HTERT RPE-1 (cell line): ENCODE results near the gene CYP3A5.
"Not testable (repeated sequence)": the region's sequence is repeated elsewhere in the genome, so short reads cannot be mapped to it uniquely, and the experiment has no call there.

Experiments
- in situ Hi-C: fragments of 300-500 bp; cut with MboI; formaldehyde crosslinking; loops from 4 replicates; pipeline ENCODE4 v1.14.3; 2020; ENCODE audit warnings: low sequenced_read_pairs

CYP3A5 gene

DNA sequence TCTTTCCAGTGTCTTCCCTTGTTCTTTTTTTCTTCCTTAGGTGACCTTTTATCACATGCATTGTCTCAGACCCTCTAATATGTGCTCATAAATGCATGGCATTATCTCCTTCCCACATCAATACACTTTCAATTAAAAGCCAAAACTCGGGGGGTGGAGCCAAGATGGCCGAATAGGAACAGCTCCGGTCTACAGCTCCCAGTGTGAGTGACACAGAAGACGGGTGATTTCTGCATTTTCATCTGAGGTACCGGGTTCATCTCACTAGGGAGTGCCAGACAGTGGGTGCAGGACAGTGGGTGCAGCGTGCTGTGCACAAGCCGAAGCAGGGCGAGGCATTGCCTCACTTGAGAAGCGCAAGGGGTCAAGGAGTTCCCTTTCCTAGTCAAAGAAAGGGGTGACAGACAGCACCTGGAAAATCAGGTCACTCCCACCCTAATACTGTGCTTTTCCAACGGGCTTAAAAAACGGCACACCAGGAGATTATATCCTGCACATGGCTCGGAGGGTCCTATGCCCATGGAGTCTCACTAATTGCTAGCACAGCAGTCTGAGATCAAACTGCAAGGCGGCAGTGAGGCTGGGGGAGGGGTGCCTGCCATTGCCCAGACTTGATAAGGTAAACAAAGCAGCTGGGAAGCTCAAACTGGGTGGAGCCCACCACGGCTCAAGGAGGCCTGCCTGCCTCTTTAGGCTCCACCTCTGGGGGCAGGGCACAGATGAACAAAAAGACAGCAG lies 6.2 kb upstream of the CYP3A5 start:
- in situ Hi-C loops: not testable (repeated sequence)

DNA sequence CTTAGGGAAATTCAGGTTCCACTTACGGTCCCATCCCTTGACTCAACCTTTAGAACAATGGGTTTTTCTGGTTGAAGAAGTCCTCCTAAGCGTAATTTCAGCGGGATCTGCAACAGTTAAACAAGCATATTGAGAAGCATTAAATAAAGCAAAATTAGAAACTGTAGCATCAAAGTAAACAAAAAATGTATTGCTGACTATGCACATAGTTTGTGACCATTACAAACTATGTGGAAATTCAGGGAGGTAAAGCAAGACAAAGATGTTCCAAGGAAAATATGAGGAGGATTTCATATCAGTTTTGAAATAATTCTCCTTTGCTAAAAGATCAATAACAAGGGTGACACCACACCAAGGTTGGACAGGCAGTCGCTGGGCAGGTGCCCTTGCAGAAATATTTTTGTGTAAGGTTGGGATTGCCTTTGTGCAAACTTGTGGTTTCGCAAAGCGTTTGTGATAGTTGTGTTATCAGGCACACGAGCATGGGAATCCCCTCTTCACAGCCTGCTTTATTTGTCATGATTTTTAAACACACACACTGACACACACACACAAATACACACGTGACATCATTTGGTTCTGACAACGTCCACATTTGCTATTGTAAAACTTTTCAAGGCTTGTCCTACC lies 5.4 kb upstream of the CYP3A5 start:
- in situ Hi-C loops: no loop called here

DNA sequence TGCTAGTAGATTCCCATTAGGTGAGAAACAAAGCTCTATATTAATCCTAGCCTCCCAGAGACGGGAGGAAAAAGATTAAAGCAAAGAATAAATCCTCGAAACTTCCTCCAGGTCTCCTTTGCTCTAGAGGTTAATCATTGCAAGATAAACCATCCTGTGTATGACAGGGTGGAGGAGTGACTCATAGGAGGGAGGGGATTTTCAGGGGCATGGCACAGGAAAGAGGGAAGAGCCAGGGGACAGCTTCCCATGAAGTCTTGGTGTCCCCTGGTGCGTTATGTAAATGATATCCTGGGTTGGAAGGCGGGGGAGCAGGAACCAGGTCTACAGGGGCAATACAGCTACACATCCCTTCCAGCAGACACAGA lies 780 bp downstream of the CYP3A5 start:
- in situ Hi-C loops: no loop called here

- in situ Hi-C loops: no loop called here
Observed at GRCh38 chr7:99677648-99678045, 2.1 kb downstream of the CYP3A5 start.

DNA sequence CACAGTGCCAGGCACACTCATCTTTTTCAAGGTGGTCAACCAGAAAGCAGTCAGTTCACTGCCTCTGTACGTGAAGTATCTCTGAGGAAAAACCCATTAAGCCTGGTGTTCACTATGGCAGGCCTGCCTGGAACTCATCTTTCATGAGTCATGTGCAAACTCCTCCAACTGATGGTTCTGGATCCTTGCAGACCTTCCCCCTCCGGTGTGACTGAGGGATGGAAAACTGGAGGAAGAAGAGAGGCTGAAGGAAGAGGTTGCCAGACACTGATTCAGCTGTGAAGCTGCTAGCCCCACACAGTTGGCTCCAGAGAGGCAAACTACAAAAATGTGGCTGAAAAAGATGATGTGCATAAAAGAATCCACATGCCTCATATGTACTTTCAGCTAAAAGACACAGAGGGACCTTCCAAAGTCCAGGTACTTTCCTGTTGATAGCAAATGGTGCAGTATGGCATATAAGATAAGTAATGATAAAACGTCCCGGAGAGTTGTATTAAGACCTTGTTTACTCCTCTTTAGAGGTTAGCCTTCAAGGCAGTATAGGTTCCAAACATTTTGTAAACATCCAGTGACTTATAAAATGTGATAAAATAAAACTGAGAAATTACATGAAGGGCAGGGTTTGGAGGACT lies 2.7 kb downstream of the CYP3A5 start:
- in situ Hi-C loops: no loop called here

GRCh38 chr7:99674995-99675742 lies 4.6 kb downstream of the CYP3A5 start:
- in situ Hi-C loops: no loop called here

- in situ Hi-C loops: no loop called here
Observed at GRCh38 chr7:99672573-99672972, 7.2 kb downstream of the CYP3A5 start.

DNA sequence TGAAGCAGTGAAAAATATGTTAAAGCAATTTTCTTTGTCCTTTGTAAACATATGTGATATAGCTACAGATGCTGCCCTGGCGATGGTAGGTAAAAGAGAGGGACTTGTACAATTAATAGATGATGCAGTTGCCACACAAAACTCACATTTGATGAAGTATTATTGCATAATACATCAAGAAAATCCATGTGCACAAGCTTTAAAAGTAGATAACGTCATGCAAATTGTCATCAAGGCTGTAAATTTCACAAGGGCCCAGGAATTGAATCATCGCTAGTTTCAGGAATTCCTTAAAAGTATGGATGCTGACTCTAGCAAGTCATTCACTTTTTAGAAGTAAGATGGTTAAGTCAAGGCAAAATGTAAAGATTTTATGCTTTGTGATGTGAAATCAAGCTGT lies 10.0 kb downstream of the CYP3A5 start:
- in situ Hi-C loops: no loop called here

DNA sequence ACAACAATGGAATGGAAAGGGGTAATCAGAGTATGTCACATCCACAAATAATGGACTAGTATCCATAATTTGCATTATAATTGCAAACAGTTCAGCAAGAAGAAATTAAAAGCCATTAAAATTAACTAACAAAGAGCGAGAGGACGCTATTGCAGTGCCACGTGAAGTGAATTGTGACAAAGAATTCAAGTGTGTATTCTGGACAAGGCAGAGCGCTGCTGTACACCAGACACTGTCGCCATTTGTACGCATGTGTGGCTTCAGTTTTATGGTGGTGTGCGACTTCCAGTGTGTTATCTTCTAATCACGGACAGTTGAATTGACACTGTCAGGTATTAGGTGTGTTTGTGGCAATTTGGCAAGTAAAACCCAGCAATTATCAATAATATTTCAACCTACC lies 11.3 kb downstream of the CYP3A5 start:
- in situ Hi-C loops: no loop called here

DNA sequence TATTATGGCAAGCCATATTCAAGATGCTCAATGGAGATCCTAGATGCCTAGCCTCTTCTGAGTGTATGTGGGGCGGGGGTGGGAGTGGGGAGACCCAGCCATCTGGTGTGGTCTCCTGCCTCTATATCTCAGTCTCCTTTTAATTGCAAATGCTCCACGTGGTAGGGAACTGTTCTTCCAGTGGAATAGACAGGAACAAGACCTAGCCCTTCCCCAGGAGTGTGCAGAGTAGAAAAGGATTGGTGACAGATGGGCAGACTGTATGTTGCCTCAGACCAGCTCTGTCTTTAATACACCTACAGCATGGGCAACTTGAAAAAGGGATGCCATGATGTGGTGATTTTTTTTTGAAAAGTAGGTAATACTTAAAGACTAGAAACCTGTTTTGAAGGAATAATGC lies 12.6 kb downstream of the CYP3A5 start:
- in situ Hi-C loops: no loop called here

- in situ Hi-C loops: no loop called here
Observed at GRCh38 chr7:99666013-99666395, 13.8 kb downstream of the CYP3A5 start.

GRCh38 chr7:99665312-99666012 lies 14.3 kb downstream of the CYP3A5 start:
- in situ Hi-C loops: no loop called here

DNA sequence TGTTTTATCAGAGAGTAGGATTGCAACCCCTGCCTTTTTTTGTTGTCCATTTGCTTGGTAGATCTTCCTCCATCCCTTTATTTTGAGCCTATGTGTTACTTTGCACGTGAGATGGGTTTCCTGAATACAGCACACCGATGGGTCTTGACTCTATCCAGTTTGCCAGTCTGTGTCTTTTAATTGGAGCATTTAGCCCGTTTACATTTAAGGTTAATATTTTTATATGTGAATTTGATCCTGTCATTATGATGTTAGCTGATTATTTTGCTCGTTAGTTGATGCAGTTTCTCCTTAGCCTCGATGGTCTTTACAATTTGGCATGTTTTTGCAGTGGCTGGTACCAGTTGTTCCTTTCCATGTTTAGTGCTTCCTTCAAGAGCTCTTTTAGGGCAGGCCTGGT lies 21.9 kb downstream of the CYP3A5 start:
- in situ Hi-C loops: not testable (repeated sequence)

- in situ Hi-C loops: not testable (repeated sequence)
Observed at GRCh38 chr7:99654626-99655025, 25.2 kb downstream of the CYP3A5 start.

- in situ Hi-C loops: no loop called here
Observed at GRCh38 chr7:99653754-99654153, 26.0 kb downstream of the CYP3A5 start.

DNA sequence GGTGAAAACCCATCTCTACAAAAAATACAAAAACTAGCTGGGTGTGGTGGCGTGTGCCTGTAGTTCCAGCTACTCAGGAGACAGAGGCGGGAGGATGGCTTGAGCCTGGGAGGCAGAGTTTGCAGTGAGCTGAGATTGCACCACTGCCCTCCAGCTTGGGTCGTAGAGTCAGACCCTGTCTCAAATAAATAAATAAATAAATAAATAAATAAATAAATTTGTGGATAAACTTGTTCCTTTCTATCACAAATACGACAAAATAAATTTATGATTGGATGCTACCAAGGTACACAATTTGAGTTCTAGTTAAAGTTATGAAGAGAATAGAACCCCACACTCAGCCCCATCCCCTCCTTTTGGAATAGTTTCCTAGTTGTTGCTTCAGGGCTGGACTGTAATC lies 26.5 kb downstream of the CYP3A5 start:
- in situ Hi-C loops: not testable (repeated sequence)

- in situ Hi-C loops: no loop called here
Observed at GRCh38 chr7:99652671-99653070, 27.1 kb downstream of the CYP3A5 start.

DNA sequence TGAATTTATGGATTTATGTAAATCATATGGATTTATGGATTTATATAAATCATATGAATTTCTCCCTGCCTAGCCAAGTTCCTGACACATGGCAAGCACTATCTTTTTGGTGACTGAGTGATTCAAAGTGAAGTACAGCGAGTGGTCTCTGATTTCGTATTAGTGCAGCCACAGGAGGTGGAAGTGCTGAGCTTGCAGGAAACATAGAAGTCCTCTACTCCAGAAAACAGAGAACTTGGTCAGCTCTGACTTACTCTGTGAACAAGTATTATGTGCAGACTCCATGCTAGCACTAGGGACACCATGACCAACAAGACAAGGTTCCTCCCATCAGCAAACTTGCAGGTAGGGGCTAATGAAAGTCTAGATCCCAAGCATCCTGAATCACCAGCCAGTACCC lies 28.5 kb downstream of the CYP3A5 start:
- in situ Hi-C loops: no loop called here

DNA sequence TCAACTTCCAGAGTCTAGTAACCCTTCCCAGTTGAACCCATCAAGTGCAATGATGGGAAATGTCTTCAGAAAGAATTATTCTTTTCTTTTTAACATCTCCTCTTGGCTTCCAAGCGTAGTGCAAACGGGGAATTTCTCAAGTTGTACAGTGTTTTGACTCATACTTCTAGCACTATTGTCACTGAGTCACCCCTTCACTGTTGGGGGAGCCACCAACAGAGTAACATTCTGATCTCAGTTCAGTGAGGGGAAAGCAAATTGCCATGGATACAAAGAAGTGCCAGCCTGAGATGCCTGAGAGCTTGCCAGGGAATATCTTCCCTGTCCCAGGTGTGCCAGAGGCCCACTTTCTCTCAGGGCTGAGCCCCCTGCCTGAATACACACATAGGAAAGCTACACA lies 31.0 kb downstream of the CYP3A5 start:
- in situ Hi-C loops: no loop called here

DNA sequence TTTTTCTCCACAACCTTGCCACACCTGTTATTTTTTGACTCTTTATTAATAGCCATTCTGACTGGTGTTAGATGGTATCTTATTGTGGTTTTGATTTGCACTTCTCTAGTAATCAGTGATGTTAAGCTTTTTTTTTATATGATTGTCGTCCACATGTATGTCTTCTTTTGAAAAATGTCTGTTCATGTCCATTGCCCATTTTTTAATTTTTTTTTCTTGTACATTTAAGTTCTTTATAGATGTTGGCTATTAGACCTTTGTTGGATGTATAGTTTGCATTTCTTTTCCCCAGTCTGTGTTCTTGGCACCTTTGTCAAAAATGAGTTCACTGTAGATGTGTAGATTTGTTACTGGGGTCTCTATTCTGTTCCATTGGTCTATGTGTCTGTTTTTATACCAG lies 34.2 kb downstream of the CYP3A5 start:
- in situ Hi-C loops: no loop called here

DNA sequence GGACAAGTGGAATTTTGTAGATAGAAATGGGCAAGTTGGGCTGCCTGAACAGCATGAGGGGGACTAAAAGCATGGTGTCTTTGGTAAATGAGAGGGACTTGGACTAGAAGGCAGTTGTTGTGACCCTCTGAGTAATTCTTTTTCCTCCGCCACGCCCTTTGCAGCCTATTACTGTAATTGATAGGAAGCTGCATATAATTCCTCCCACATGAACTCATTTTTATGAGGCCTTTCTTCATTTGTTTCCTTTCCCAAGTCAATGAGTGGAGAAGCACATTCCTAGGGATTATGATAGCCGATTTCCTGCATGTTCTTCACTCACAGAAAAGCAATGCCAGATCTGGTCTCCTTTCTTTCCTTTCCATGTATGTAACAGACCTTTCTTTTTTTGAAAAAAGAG lies 35.4 kb downstream of the CYP3A5 start:
- in situ Hi-C loops: no loop called here
